KMS-11 (cell line): ENCODE results near the gene RARRES1.

Experiments
- H2AFZ ChIP-seq: fragments of 200-600 bp; sonication (generic); 2 replicates; pipeline ENCODE4 v1.6.1; 2016; ENCODE audit warnings: antibody characterized with exemption, mixed run types, low read depth
- H3K27ac ChIP-seq: fragments of 200-600 bp; sonication (generic); 2 replicates; pipeline ENCODE4 v1.6.1; 2016; ENCODE audit warnings: mild to moderate bottlenecking, mixed run types
- H3K27me3 ChIP-seq: fragments of 200-600 bp; sonication (generic); 2 replicates; pipeline ENCODE4 v1.6.1; 2017; ENCODE audit warnings: mild to moderate bottlenecking, low read depth, mixed run types, moderate library complexity; ENCODE audit not compliant: insufficient read depth
- H3K36me3 ChIP-seq: fragments of 200-600 bp; sonication (generic); 2 replicates; pipeline ENCODE4 v1.6.1; 2017; ENCODE audit warnings: mild to moderate bottlenecking, mixed run types; ENCODE audit not compliant: insufficient read depth
- H3K4me1 ChIP-seq: fragments of 200-600 bp; sonication (generic); 2 replicates; pipeline ENCODE4 v1.6.1; 2016; ENCODE audit warnings: mild to moderate bottlenecking, low read depth, mixed run types; ENCODE audit not compliant: poor library complexity, severe bottlenecking
- H3K4me2 ChIP-seq: fragments of 200-600 bp; sonication (generic); 2 replicates; pipeline ENCODE4 v1.7.0; 2016; ENCODE audit warnings: mild to moderate bottlenecking, mixed run types
- H3K4me3 ChIP-seq: fragments of 200-600 bp; sonication (generic); IDR thresholded peaks from 2 replicates; pipeline ENCODE4 v1.6.1; 2017; ENCODE audit warnings: low read depth, low read length, mixed read lengths; ENCODE audit not compliant: insufficient read depth
- H3K79me2 ChIP-seq: fragments of 200-600 bp; sonication (generic); 2 replicates; pipeline ENCODE4 v1.6.1; 2016; ENCODE audit warnings: low read depth, mixed run types; ENCODE audit not compliant: insufficient read depth
- H3K9ac ChIP-seq: fragments of 200-600 bp; sonication (generic); 2 replicates; pipeline ENCODE4 v1.6.1; 2016; ENCODE audit warnings: mild to moderate bottlenecking, mixed run types
- H4K20me1 ChIP-seq: fragments of 200-600 bp; sonication (generic); 2 replicates; pipeline ENCODE4 v1.6.1; 2016; ENCODE audit warnings: mild to moderate bottlenecking, mixed run types; ENCODE audit not compliant: insufficient read depth
- TF ChIP-seq, protein P1 (sequence below): fragments of 200-600 bp; sonication (generic); conservative IDR thresholded peaks from 2 replicates; pipeline ENCODE4 v1.6.1; 2017; ENCODE audit warnings: low read depth, mild to moderate bottlenecking, antibody characterized with exemption, low read length, moderate library complexity, mixed read lengths

The RARRES1 gene

DNA sequence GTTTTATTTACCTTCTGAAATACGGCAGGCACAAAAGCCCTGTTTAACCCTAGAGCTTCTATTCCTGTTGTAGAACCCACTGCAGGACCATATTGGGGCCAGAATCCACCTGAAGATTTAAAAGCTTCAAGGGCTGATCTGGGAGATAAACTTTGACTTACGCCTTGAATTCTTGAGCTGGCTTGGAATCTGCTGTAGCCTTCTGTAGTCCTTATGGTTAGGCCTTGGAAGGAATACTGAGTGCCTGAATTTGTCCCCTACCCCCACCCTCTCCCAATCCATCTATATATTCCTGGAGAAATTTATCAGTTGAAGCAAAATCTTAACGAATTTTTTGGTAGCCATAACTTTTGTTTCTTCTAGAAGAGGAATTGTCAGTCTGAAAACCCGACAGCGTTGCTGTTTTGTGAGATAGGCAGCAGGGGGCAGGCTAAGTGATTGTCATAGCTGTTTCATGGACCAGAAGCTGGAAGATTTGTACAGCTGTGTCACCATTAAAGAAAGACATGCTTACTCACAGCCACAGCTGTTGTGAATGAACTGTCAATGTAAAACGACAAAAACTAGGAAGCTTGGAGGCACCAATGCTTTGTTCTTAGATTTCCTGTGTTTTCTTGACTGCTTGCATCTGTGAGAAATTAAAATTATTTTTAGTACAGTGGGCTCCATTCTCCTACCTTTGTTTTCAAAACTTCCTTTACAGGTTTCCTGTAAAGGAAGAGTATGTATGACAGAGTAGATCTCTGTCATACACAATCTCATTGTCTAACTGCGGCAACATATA is 72.6 kb downstream of the RARRES1 start:
- no peak overlapping the region for H3K4me2 ChIP-seq
- H3K27me3 ChIP-seq = no peaks in the 10 kb centered on the region
- H3K36me3 ChIP-seq = peaks cover 19% of the 10 kb centered on the region; the same call in 1 of the 2 replicates
- H3K9ac ChIP-seq = no peak overlapping the region
- H3K4me1 ChIP-seq = peaks cover 6% of the 10 kb centered on the region
- H3K79me2 ChIP-seq = no peaks in the 10 kb centered on the region
- no peak overlapping the region for H2AFZ ChIP-seq
- H3K4me3 ChIP-seq = no peak overlapping the region
- H3K27ac ChIP-seq = no peak overlapping the region
- H4K20me1 ChIP-seq = no peaks in the 10 kb centered on the region
- TF ChIP-seq, protein P1, sequence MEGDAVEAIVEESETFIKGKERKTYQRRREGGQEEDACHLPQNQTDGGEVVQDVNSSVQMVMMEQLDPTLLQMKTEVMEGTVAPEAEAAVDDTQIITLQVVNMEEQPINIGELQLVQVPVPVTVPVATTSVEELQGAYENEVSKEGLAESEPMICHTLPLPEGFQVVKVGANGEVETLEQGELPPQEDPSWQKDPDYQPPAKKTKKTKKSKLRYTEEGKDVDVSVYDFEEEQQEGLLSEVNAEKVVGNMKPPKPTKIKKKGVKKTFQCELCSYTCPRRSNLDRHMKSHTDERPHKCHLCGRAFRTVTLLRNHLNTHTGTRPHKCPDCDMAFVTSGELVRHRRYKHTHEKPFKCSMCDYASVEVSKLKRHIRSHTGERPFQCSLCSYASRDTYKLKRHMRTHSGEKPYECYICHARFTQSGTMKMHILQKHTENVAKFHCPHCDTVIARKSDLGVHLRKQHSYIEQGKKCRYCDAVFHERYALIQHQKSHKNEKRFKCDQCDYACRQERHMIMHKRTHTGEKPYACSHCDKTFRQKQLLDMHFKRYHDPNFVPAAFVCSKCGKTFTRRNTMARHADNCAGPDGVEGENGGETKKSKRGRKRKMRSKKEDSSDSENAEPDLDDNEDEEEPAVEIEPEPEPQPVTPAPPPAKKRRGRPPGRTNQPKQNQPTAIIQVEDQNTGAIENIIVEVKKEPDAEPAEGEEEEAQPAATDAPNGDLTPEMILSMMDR = peak; percentile 77

DNA sequence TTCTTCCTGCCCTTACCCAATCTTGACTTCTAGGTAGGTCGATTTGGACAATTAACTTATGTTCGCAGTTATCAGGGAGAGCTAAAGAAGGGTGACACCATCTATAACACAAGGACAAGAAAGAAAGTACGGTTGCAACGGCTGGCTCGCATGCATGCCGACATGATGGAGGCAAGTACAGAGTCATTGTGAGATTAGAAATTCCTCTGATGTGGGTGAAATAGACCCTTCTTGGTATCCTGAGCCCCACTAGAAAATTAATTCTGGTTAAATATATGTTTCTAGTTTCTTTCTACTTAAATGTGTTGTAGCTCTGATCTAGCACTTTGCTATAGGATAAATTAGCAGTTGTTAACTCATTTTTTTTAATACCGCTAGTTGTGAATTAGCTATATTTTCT is 73.4 kb downstream of the RARRES1 start:
- peaks cover 6% of the 10 kb centered on the region for H3K4me1 ChIP-seq
- no peak overlapping the region for H3K4me3 ChIP-seq
- TF ChIP-seq, protein P1 = no peak
- no peak overlapping the region for H3K4me2 ChIP-seq
- peaks cover 19% of the 10 kb centered on the region; the same call in 1 of the 2 replicates for H3K36me3 ChIP-seq
- no peak overlapping the region for H3K27ac ChIP-seq
- no peaks in the 10 kb centered on the region for H4K20me1 ChIP-seq
- H3K79me2 ChIP-seq = no peaks in the 10 kb centered on the region
- H2AFZ ChIP-seq = no peak overlapping the region
- no peak overlapping the region for H3K9ac ChIP-seq
- H3K27me3 ChIP-seq = no peaks in the 10 kb centered on the region

DNA sequence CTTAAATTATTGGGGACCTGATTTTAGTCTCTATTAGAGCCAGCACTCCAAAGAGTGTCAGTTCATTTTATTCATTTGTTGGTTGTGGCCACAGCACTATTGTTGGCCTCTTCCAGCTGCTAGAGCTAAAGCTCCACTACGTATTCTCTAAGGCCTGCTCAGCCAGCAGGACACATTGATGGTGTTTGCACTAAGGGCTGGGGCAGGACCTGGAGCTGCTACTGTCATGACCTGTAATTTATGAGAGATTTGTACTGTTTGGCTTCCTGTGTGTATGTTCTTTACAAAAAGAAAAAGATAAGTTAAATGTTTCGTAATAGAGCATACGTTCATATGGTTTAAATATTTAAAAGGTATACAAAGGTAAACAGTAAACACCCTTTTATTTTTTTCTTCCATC is 79.8 kb downstream of the RARRES1 start:
- Histone ChIP-seq H4K20me1 (no peaks in the 10 kb centered on the region), H2AFZ (no peak overlapping the region), H3K9ac (no peak overlapping the region), H3K27me3 (no peaks in the 10 kb centered on the region), H3K4me2 (no peak overlapping the region), H3K4me3 (no peak overlapping the region), H3K27ac (no peak overlapping the region), H3K36me3 (peaks cover 6% of the 10 kb centered on the region; the same call in 1 of the 2 replicates), H3K4me1 (no peaks in the 10 kb centered on the region), H3K79me2 (no peaks in the 10 kb centered on the region)
- TF ChIP-seq, protein P1 = no peak

DNA sequence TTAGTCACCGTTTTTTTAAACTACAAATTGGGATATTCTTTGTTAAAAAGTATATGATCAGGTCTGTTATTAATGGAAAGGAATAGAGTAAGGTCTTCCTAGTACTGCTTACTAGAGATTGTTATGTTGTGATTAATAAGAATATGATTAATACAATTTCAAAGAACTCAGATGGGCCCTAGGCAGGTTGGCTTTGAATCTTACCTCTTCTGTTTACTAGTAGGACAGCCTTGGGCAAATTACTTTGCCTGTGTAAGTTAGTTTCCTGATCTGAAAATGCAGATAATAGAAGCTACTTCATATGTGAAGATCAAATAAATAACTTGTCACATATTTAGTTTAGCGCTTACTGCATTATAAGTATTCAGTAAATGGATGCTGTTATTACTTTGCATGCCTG is 81.1 kb downstream of the RARRES1 start:
- H3K4me1 ChIP-seq = no peaks in the 10 kb centered on the region

More for the DNA sequence above, 81.1 kb downstream of the RARRES1 start:
- Histone ChIP-seq H2AFZ (no peak overlapping the region), H3K27ac (no peak overlapping the region), H3K4me3 (no peak overlapping the region), H3K79me2 (peaks cover 6% of the 10 kb centered on the region; the same call in 1 of the 2 replicates), H3K9ac (no peak overlapping the region), H4K20me1 (no peaks in the 10 kb centered on the region), H3K36me3 (peaks cover 3% of the 10 kb centered on the region; the same call in 1 of the 2 replicates), H3K27me3 (no peaks in the 10 kb centered on the region), H3K4me2 (no peak overlapping the region)
- TF ChIP-seq, protein P1 = no peak
